H1 (cell line): Measurements from ENCODE around the gene NTRK1. TPM values are rescaled to one million over a fixed set of nuclear protein-coding genes. Genes with fewer than 3 reads are reported as not detected.

Source experiments
- CTCF ChIA-PET: fragments of 300-600 bp; sonication (Branson Sonifier 250); formaldehyde crosslinking; loops from one replicate; lab custom pipeline; 2021; ENCODE audit not compliant: partially characterized antibody; lab: Charles Lee
- POLR2A ChIA-PET: fragments of 300-600 bp; sonication (Branson Sonifier 250); formaldehyde crosslinking; loops from one replicate; lab custom pipeline; 2021; ENCODE audit warnings: inconsistent platforms; ENCODE audit not compliant: partially characterized antibody; lab: Charles Lee
- DNase-seq, 2 experiments: peaks; one replicate each; pipeline versions ENCODE4 v3.0.0 to v3.0.0-alpha.2; 2010 to 2022; ENCODE audit warnings: low spot score in 2 of 2, low read depth in 1 of 2, mixed read lengths in 1 of 2
- FAIRE-seq: peaks from 2 replicates; lab custom pipeline; 2011; peaks lifted over from hg19 to GRCh38; lab: Jason Lieb, UNC
- H2AFZ ChIP-seq: 2 replicates; pipeline ENCODE4 v1.8.1; 2012; ENCODE audit warnings: low read length, inconsistent platforms
- H2AK5ac ChIP-seq: 2 replicates; pipeline ENCODE4 v1.6.1; 2013; ENCODE audit warnings: low read depth, low read length
- H2BK120ac ChIP-seq: replicated peaks from 2 replicates; pipeline ENCODE3; 2013; ENCODE audit warnings: low read depth, low read length, inconsistent platforms
- H2BK12ac ChIP-seq: 2 replicates; pipeline ENCODE4 v1.6.1; 2013; ENCODE audit warnings: low read depth, low read length
- H2BK15ac ChIP-seq: 2 replicates; pipeline ENCODE4 v1.6.1; 2013; ENCODE audit warnings: low read length
- H2BK20ac ChIP-seq: 2 replicates; pipeline ENCODE4 v1.6.1; 2013; ENCODE audit warnings: low read length
- H2BK5ac ChIP-seq: 2 replicates; pipeline ENCODE4 v1.6.1; 2013; ENCODE audit warnings: low read depth, low read length
- H3K14ac ChIP-seq: 2 replicates; pipeline ENCODE4 v1.6.1; 2013; ENCODE audit warnings: inconsistent platforms; ENCODE audit not compliant: insufficient read length
- H3K18ac ChIP-seq: 2 replicates; pipeline ENCODE4 v1.6.1; 2013; ENCODE audit warnings: low read length; ENCODE audit errors: extremely low read depth
- H3K23ac ChIP-seq: 2 replicates; pipeline ENCODE4 v1.6.1; 2013; ENCODE audit warnings: inconsistent platforms; ENCODE audit not compliant: insufficient read length
- H3K23me2 ChIP-seq: 2 replicates; pipeline ENCODE4 v1.6.1; 2013; ENCODE audit warnings: low read depth, low read length
- H3K27ac ChIP-seq: 2 replicates; pipeline ENCODE4 v1.6.1; 2011; ENCODE audit warnings: low read depth, low read length, inconsistent platforms
- H3K27me3 ChIP-seq, 4 experiments: replicated peaks in 1 of 4; 1 replicate in 1 of 4; 2 replicates in 3 of 4; pipeline versions ENCODE4 v1.6.1 to v1.8.1; 2011 to 2013; ENCODE audit warnings: low read length in 3 of 4, mild to moderate bottlenecking in 3 of 4, inconsistent platforms in 2 of 4, mixed read lengths in 2 of 4, moderate library complexity in 1 of 4; ENCODE audit not compliant: control insufficient read depth in 3 of 4, insufficient read depth in 3 of 4; ENCODE audit errors: extremely low read depth in 1 of 4
- H3K36me3 ChIP-seq, 4 experiments: 2 replicates each; pipeline versions ENCODE4 v1.6.1 to v1.8.1; 2011 to 2013; ENCODE audit warnings: mild to moderate bottlenecking in 4 of 4, low read length in 3 of 4, moderate library complexity in 2 of 4, control low read depth in 1 of 4, inconsistent platforms in 1 of 4; ENCODE audit not compliant: insufficient read depth in 4 of 4, control insufficient read depth in 2 of 4
- H3K4ac ChIP-seq: replicated peaks from 2 replicates; pipeline ENCODE3; 2013; ENCODE audit warnings: low read length, low read depth, mixed read lengths, inconsistent platforms; ENCODE audit not compliant: insufficient read length
- H3K4me1 ChIP-seq, 4 experiments: replicated peaks in 1 of 4; 1 replicate in 1 of 4; 2 replicates in 3 of 4; pipeline versions ENCODE4 v1.6.1 to v1.8.1; 2011 to 2013; ENCODE audit warnings: low read length in 3 of 4, inconsistent platforms in 2 of 4, mixed read lengths in 1 of 4; ENCODE audit not compliant: insufficient read depth in 4 of 4, control insufficient read depth in 3 of 4
- H3K4me2 ChIP-seq, 2 experiments: 2 replicates each; pipeline versions ENCODE4 v1.6.1 to v1.8.1; 2011 to 2013; ENCODE audit warnings: low read depth in 2 of 2, low read length in 2 of 2, control low read depth in 1 of 2, inconsistent platforms in 1 of 2, mild to moderate bottlenecking in 1 of 2; ENCODE audit not compliant: insufficient read depth in 1 of 2
- H3K4me3 ChIP-seq, 4 experiments: fragments of 200-600, 300-600 bp in 1 of 4; sonication (generic), shearing (Covaris generic), sonication (Bioruptor Twin) in 1 of 4; 2 replicates each; pipeline versions ENCODE4 v1.5.1 to v1.8.1; 2011 to 2016; ENCODE audit warnings: low read length in 4 of 4, low read depth in 3 of 4, control low read depth in 2 of 4, inconsistent platforms in 2 of 4, mild to moderate bottlenecking in 2 of 4, mixed read lengths in 1 of 4, moderate library complexity in 1 of 4; ENCODE audit not compliant: insufficient read depth in 2 of 4; ENCODE audit errors: extremely low read depth in 1 of 4
- H3K56ac ChIP-seq: replicated peaks from 2 replicates; pipeline ENCODE3; 2013; ENCODE audit warnings: low read depth, mild to moderate bottlenecking, mixed read lengths, low read length, inconsistent platforms; ENCODE audit not compliant: insufficient read length
- H3K79me1 ChIP-seq: 2 replicates; pipeline ENCODE4 v1.6.1; 2013; ENCODE audit warnings: low read depth, low read length, control low read depth
- H3K79me2 ChIP-seq, 2 experiments: 2 replicates each; pipeline versions ENCODE4 v1.6.1 to v1.8.1; 2012 to 2013; ENCODE audit warnings: low read length in 2 of 2, mild to moderate bottlenecking in 2 of 2, inconsistent platforms in 1 of 2; ENCODE audit not compliant: insufficient read depth in 2 of 2, control insufficient read depth in 1 of 2
- H3K9ac ChIP-seq, 4 experiments: replicated peaks in 1 of 4; 1 replicate in 1 of 4; 2 replicates in 3 of 4; pipeline versions ENCODE4 v1.6.1 to v1.8.1; 2011 to 2013; ENCODE audit warnings: low read depth in 3 of 4, low read length in 3 of 4, control low read depth in 2 of 4, mild to moderate bottlenecking in 2 of 4, moderate library complexity in 2 of 4, inconsistent platforms in 1 of 4; ENCODE audit errors: extremely low read depth in 1 of 4
- H3K9me3 ChIP-seq, 2 experiments: 2 replicates each; pipeline versions ENCODE4 v1.6.1 to v1.8.1; 2012 to 2013; ENCODE audit warnings: mild to moderate bottlenecking in 2 of 2, moderate library complexity in 2 of 2, control low read depth in 1 of 2, inconsistent platforms in 1 of 2, low read depth in 1 of 2, low read length in 1 of 2, mixed read lengths in 1 of 2; ENCODE audit not compliant: insufficient read depth in 2 of 2
- H4K20me1 ChIP-seq, 2 experiments: replicated peaks in 1 of 2; 2 replicates each; pipeline versions ENCODE3 to v1.8.1; 2011 to 2013; ENCODE audit warnings: inconsistent platforms in 2 of 2, low read length in 2 of 2, mild to moderate bottlenecking in 1 of 2; ENCODE audit not compliant: insufficient read depth in 2 of 2, control insufficient read depth in 1 of 2
- H4K5ac ChIP-seq: 2 replicates; pipeline ENCODE4 v1.6.1; 2013; ENCODE audit warnings: low read length, low read depth, mixed read lengths, inconsistent platforms; ENCODE audit not compliant: insufficient read length
- H4K8ac ChIP-seq: 2 replicates; pipeline ENCODE4 v1.8.0; 2013; ENCODE audit warnings: mild to moderate bottlenecking, moderate library complexity, low read length, inconsistent platforms; ENCODE audit not compliant: insufficient read depth; ENCODE audit errors: extremely low read depth
- H4K91ac ChIP-seq: replicated peaks from 2 replicates; pipeline ENCODE3; 2013; ENCODE audit warnings: low read length, mixed read lengths, inconsistent platforms; ENCODE audit not compliant: insufficient read length
- CHD1 ChIP-seq: IDR thresholded peaks from 2 replicates; pipeline ENCODE4 v1.6.1; 2012; ENCODE audit warnings: low read depth, low read length, improper control_type of control experiment
- MAFK ChIP-seq: IDR thresholded peaks from 2 replicates; pipeline ENCODE4 v1.6.1; 2012; ENCODE audit warnings: low read depth, mild to moderate bottlenecking, improper control_type of control experiment, low read length
- NANOG ChIP-seq: IDR thresholded peaks from 2 replicates; pipeline ENCODE4 v1.6.1; 2011; ENCODE audit warnings: low read length, low read depth, mild to moderate bottlenecking, inconsistent platforms; ENCODE audit not compliant: insufficient read depth, poor library complexity, severe bottlenecking
- POLR2AphosphoS5 ChIP-seq: IDR thresholded peaks from 2 replicates; pipeline ENCODE4 v1.6.1; 2011; ENCODE audit warnings: low read depth, low read length
- RNF2 ChIP-seq: fragments of 200-900, 300-1000 bp; sonication (generic); IDR thresholded peaks from 2 replicates; pipeline ENCODE4 v1.7.1; 2016; ENCODE audit warnings: borderline replicate concordance, low read depth, mild to moderate bottlenecking, antibody characterized with exemption, low read length; ENCODE audit not compliant: poor library complexity, severe bottlenecking; ENCODE audit errors: missing control alignments
- SAP30 ChIP-seq: fragments of 300-600 bp; sonication (generic); IDR thresholded peaks from 2 replicates; pipeline ENCODE4 v1.7.1; 2012; ENCODE audit warnings: low read length, moderate library complexity, mild to moderate bottlenecking, inconsistent platforms; ENCODE audit not compliant: insufficient read depth, insufficient replicate concordance
- SIX5 ChIP-seq: IDR thresholded peaks from 2 replicates; pipeline ENCODE4 v1.6.1; 2011; ENCODE audit warnings: mild to moderate bottlenecking, low read depth, low read length
- TBP ChIP-seq: IDR thresholded peaks from 2 replicates; pipeline ENCODE4 v1.6.1; 2011; ENCODE audit warnings: low read depth, low read length, improper control_type of control experiment
- USF2 ChIP-seq: IDR thresholded peaks from 2 replicates; pipeline ENCODE4 v1.6.1; 2011; ENCODE audit warnings: low read length, improper control_type of control experiment
- WGBS, 2 experiments: shearing (Covaris generic) in 1 of 2; methylation state at CpG; one replicate each; pipeline versions ENCODE4 v1.1.6 to v1.1.7; 2013 to 2015; ENCODE audit warnings: low lambda C conversion rate in 2 of 2, mixed read lengths in 2 of 2, inconsistent platforms in 1 of 2, low coverage in 1 of 2, missing lambda C conversion rate in 1 of 2; ENCODE audit not compliant: insufficient replicate concordance in 2 of 2, insufficient coverage in 1 of 2, insufficient read length in 1 of 2; ENCODE audit errors: extremely low coverage in 1 of 2, missing lambda C conversion rate in 1 of 2; 5-methylcytosine and 5-hydroxymethylcytosine counted together
- polyA plus RNA-seq, 7 experiments: library from polyadenylated mRNA; depleted of rRNA in 3 of 7; stranded (reverse) in 5 of 7; unstranded in 2 of 7; fragments of >200 nt in 5 of 7; fragments of 200-250 nt in 2 of 7; gene quantifications; 1 replicate in 5 of 7; 2 replicates in 1 of 7; 4 replicates in 1 of 7; pipeline versions ENCODE4 v1.2.1 to v1.2.3, GENCODE V29; 2011 to 2013; ENCODE audit warnings: missing spikeins in 2 of 7, mixed read lengths in 2 of 7
- total RNA-seq: library from RNA; stranded (reverse); fragmentation: NEBNext Ultra II Directional; extraction: Animal tissue kit (Norgen Biotek cat#: 25700); gene quantifications from 2 replicates; pipeline ENCODE4 v1.2.1, GENCODE V29; 2021
- TF ChIP-seq, protein P1 (sequence below): IDR thresholded peaks from 2 replicates; pipeline ENCODE4 v1.6.1; 2012; ENCODE audit warnings: low read length, inconsistent platforms

NTRK1 gene
- total and polyA plus RNA-seq, 2 of the 8 experiments (the other 6 are each of a cell fraction or from before 2014, with no cell fraction given), result 0.12 to 0.24 TPM

GRCh38 chr1:156822680-156823079 lies 38.0 kb upstream of the NTRK1 start:
- Histone ChIP-seq H3K36me3 (no peaks in the 10 kb centered on the region), H2BK120ac (no peak overlapping the region), H4K91ac (no peak overlapping the region), H3K14ac (no peak overlapping the region), H2AK5ac (no peak overlapping the region), H2BK12ac (no peak overlapping the region), H3K27me3 (peaks cover 1 to 5% (median 3%) of the 10 kb centered on the region in 4 experiments; a peak in 4 of 7 replicates), H3K23me2 (no peaks in the 10 kb centered on the region; the same call in 1 of the 2 replicates), H3K9ac (no peak overlapping the region), H2BK5ac (no peak overlapping the region), H3K56ac (no peak overlapping the region), H4K8ac (no peak overlapping the region), H3K23ac (no peak overlapping the region), H4K20me1 (no peaks in the 10 kb centered on the region), H3K27ac (no peak overlapping the region), H3K4ac (no peak overlapping the region), H4K5ac (no peak overlapping the region), H3K9me3 (no peaks in the 10 kb centered on the region), H3K18ac (no peak overlapping the region), H3K4me3 (no peak overlapping the region), H3K4me2 (no peak overlapping the region), H2AFZ (no peak overlapping the region), H3K4me1 (no peaks in the 10 kb centered on the region), H2BK20ac (no peak overlapping the region), H2BK15ac (no peak overlapping the region), H3K79me1 (no peaks in the 10 kb centered on the region), H3K79me2 (no peaks in the 10 kb centered on the region)
- no peak for DNase-seq
- POLR2A ChIA-PET, result interaction anchor here (1.1 kb wide), 1 partner anchor 11 kb away, joined by 3 read pairs; no protein-coding TSS in a partner anchor
- 94% methylated on average over 1 of the region's 1 CpG; no CpG with 5 or more reads in 1 of the 2 experiments for WGBS, 2 experiments
- CTCF ChIA-PET, result interaction anchor here (0.7 to 22.0 kb wide), 12 partner anchors 10 to 96 kb away, joined by 3 to 491 read pairs (median 4); partner anchors contain the start of genes ISG20L2, METTL25B and SH2D2A
- no peak for FAIRE-seq
- TF ChIP-seq TBP (no peak), USF2 (no peak), CHD1 (no peak), SAP30 (no peak), POLR2AphosphoS5 (no peak), SIX5 (no peak), MAFK (no peak), RNF2 (no peak), NANOG (no peak)
- TF ChIP-seq, protein P1, sequence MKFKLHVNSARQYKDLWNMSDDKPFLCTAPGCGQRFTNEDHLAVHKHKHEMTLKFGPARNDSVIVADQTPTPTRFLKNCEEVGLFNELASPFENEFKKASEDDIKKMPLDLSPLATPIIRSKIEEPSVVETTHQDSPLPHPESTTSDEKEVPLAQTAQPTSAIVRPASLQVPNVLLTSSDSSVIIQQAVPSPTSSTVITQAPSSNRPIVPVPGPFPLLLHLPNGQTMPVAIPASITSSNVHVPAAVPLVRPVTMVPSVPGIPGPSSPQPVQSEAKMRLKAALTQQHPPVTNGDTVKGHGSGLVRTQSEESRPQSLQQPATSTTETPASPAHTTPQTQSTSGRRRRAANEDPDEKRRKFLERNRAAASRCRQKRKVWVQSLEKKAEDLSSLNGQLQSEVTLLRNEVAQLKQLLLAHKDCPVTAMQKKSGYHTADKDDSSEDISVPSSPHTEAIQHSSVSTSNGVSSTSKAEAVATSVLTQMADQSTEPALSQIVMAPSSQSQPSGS, result no peak
